Measurements from ENCODE around the gene NID1.

GRCh38 chr1:235951661-235952060 is 113.2 kb downstream of the NID1 start:
- TF ChIP-seq, protein P1, sequence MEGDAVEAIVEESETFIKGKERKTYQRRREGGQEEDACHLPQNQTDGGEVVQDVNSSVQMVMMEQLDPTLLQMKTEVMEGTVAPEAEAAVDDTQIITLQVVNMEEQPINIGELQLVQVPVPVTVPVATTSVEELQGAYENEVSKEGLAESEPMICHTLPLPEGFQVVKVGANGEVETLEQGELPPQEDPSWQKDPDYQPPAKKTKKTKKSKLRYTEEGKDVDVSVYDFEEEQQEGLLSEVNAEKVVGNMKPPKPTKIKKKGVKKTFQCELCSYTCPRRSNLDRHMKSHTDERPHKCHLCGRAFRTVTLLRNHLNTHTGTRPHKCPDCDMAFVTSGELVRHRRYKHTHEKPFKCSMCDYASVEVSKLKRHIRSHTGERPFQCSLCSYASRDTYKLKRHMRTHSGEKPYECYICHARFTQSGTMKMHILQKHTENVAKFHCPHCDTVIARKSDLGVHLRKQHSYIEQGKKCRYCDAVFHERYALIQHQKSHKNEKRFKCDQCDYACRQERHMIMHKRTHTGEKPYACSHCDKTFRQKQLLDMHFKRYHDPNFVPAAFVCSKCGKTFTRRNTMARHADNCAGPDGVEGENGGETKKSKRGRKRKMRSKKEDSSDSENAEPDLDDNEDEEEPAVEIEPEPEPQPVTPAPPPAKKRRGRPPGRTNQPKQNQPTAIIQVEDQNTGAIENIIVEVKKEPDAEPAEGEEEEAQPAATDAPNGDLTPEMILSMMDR (IDR thresholded peaks at IDR 0.05 in 8 of 11, conservative IDR thresholded peaks at IDR 0.05 in 3 of 11), result no peak
- TF ChIP-seq POLR2A (IDR thresholded peaks at IDR 0.05) (no peak), POLR2AphosphoS5 (IDR thresholded peaks at IDR 0.05) (no peak)

All from spleen (tissue), 7 donors.